Breast epithelium (tissue), 4 donors: ENCODE data around the gene NAT16. TPM values are rescaled to one million over a fixed set of nuclear protein-coding genes. Genes with fewer than 3 reads are reported as not detected.
A peak's percentile ranks its signal among the peaks of the same experiment; 100 is the strongest.

Source experiments
- DNase-seq, 2 donors: peaks; one replicate each; pipeline ENCODE4 v3.0.0-alpha.2; 2019; ENCODE audit warnings: low spot score in 2 of 2
- H3K27ac ChIP-seq, 2 donors: fragments of 200-600 bp; sonication (generic) in 1 of 2; one replicate each; pipeline ENCODE4 v1.5.1; 2016 to 2019; ENCODE audit warnings: mild to moderate bottlenecking in 1 of 2
- H3K27me3 ChIP-seq, 2 donors: fragments of 200-600 bp; sonication (generic) in 1 of 2; one replicate each; pipeline versions ENCODE4 v1.5.1 to v1.6.0; 2017 to 2019; ENCODE audit warnings: control low read depth in 1 of 2, mild to moderate bottlenecking in 1 of 2
- H3K36me3 ChIP-seq: fragments of 200-600 bp; one replicate; pipeline ENCODE4 v1.5.1; 2019
- H3K4me1 ChIP-seq, 2 donors: fragments of 200-600 bp; sonication (generic); one replicate each; pipeline ENCODE4 v1.5.1; 2016 to 2019; ENCODE audit warnings: control low read depth in 1 of 2
- H3K4me3 ChIP-seq, 3 donors: fragments of 200-600 bp; sonication (generic); 1 replicate in 2 of 3; 2 replicates in 1 of 3; pipeline ENCODE4 v1.5.1; 2016 to 2019; ENCODE audit warnings: mild to moderate bottlenecking in 3 of 3, moderate library complexity in 2 of 3
- H3K9me3 ChIP-seq, 2 donors: fragments of 200-600 bp; sonication (generic) in 1 of 2; one replicate each; pipeline ENCODE4 v1.5.1; 2016 to 2019; ENCODE audit warnings: control low read depth in 1 of 2
- CTCF ChIP-seq, 3 donors: fragments of 450-650 bp; IDR thresholded peaks; one replicate each; pipeline ENCODE4 v1.5.1; 2016 to 2017; ENCODE audit warnings: antibody characterized with exemption in 3 of 3, mild to moderate bottlenecking in 3 of 3, moderate library complexity in 3 of 3
- POLR2A ChIP-seq: fragments of 450-650 bp; IDR thresholded peaks from one replicate; pipeline ENCODE4 v1.6.1; 2016; ENCODE audit warnings: antibody characterized with exemption, mild to moderate bottlenecking, moderate library complexity
- POLR2AphosphoS5 ChIP-seq, 3 donors: sonication (generic); formaldehyde crosslinking; IDR thresholded peaks; one replicate each; pipeline ENCODE4 v1.6.1; 2017; ENCODE audit warnings: antibody characterized with exemption in 3 of 3
- intact Hi-C: fragments of 100-400 bp; cut with DNase I; formaldehyde crosslinking; loops from one replicate; pipeline ENCODE4 v1.15.1; 2023; ENCODE audit warnings: low total_unique reads
- total RNA-seq, 3 donors: library from RNA; depleted of rRNA; stranded (reverse); fragments of >200 nt; gene quantifications; one replicate each; pipeline ENCODE4 v1.1.0, GENCODE V29; 2016

NAT16 gene
- total RNA-seq, 3 donors from 2014 or later, result not detected

- no peak for DNase-seq
- H3K9me3 ChIP-seq, result no peaks in the 10 kb centered on the region
- no peak overlapping the region for H3K27ac ChIP-seq
- TF ChIP-seq CTCF (IDR thresholded peaks at IDR 0.05) (no peak), POLR2A (no peak), POLR2AphosphoS5 (IDR thresholded peaks at IDR 0.05) (no peak)
- intact Hi-C loops, result no loop called here
- no peaks in the 10 kb centered on the region for H3K36me3 ChIP-seq
- peaks cover 5 to 6% of the 10 kb centered on the region in 2 donors for H3K4me1 ChIP-seq
- H3K27me3 ChIP-seq, result no peaks in the 10 kb centered on the region
- H3K4me3 ChIP-seq, result peak overlapping the region; percentile 80 to 89 (median 85)
These were observed 25.4 kb downstream of the NAT16 start for GRCh38 chr7:101154693-101155102.

- TF ChIP-seq CTCF (IDR thresholded peaks at IDR 0.05), result no peak
- TF ChIP-seq POLR2AphosphoS5 (IDR thresholded peaks at IDR 0.05), result peak; percentile 27 to 42 (median 30)
- TF ChIP-seq POLR2A, result no peak
- Histone ChIP-seq H3K4me1 (peaks cover 5 to 6% of the 10 kb centered on the region in 2 donors), H3K27me3 (no peaks in the 10 kb centered on the region), H3K4me3 (peak within 1 kb of the TSS; percentile 80 to 89 (median 85)), H3K9me3 (no peaks in the 10 kb centered on the region), H3K27ac (no peak within 1 kb of the TSS), H3K36me3 (no peaks in the 10 kb centered on the region)
- DNase-seq, result peak; percentile 85 to 90
- intact Hi-C loops, result no loop called here
These were observed 26.0 kb downstream of the NAT16 start, which contains the start of gene AP1S1 for GRCh38 chr7:101153969-101154692. Gene AP1S1, plus strand, starts transcription at chr7:101154476. Its CDS starts 39 bp downstream, at chr7:101154515.

- TF ChIP-seq POLR2A (no peak), POLR2AphosphoS5 (IDR thresholded peaks at IDR 0.05) (no peak), CTCF (IDR thresholded peaks at IDR 0.05) (no peak)
- Histone ChIP-seq H3K27me3 (no peaks in the 10 kb centered on the region), H3K36me3 (no peaks in the 10 kb centered on the region), H3K4me3 (no peak overlapping the region), H3K9me3 (no peaks in the 10 kb centered on the region), H3K27ac (no peak overlapping the region), H3K4me1 (peaks cover 5 to 6% of the 10 kb centered on the region in 2 donors)
- intact Hi-C loops, result no loop called here
- DNase-seq, result no peak
These were observed 28.0 kb downstream of the NAT16 start for GRCh38 chr7:101151908-101152651.

GRCh38 chr7:101140746-101141382 is 39.2 kb downstream of the NAT16 start:
- H3K9me3 ChIP-seq, result no peaks in the 10 kb centered on the region

More at GRCh38 chr7:101140746-101141382, 39.2 kb downstream of the NAT16 start:
- Histone ChIP-seq H3K27me3 (no peaks in the 10 kb centered on the region), H3K4me3 (no peak overlapping the region), H3K27ac (no peak overlapping the region), H3K36me3 (no peaks in the 10 kb centered on the region), H3K4me1 (no peaks in the 10 kb centered on the region)
- TF ChIP-seq CTCF (IDR thresholded peaks at IDR 0.05) (no peak), POLR2A (no peak), POLR2AphosphoS5 (IDR thresholded peaks at IDR 0.05) (no peak)
- DNase-seq, result no peak
- intact Hi-C loops, result loop anchor here (5.0 to 10.0 kb wide), 2 partner anchors 51 to 144 kb away; no protein-coding TSS in a partner anchor
